Measurements from ENCODE around the gene PLXNA4.

The PLXNA4 gene

DNA sequence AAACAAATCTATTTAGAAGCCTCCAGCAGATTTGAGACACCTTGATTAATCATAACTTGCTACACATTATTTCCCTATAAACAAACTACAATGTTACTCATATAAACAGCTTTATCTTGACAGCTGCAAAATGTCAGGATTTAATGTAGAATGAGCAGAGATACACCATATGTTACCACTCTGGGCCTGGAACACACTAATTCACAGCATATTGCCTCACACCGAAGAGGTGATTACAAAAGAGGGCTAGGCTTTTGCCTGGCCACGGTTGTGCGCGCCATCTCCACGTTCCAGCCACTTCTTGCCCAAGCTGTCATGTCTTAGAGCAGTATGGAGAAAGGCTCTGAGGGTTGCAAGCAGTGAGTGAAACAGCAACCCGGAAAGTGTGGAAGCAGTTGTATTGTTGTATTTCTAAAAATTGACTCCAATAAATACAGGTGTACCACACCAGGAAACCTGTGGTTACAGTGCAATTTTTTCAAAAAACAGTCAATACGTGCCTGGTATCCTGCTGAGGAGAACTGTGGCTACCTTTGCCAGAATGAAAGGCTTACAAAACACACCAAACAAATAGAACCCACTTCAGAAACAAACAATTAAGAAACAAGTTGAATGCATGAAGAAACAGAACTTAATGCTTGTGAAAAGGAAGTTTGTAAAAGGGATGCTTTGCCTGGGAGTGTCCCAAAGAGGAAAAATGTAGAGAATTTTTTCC lies 498.1 kb downstream of the PLXNA4 start:
- Histone ChIP-seq H3K27me3 (ENCODE audit: control insufficient read depth, insufficient read depth, low read length) (no peaks in the 10 kb centered on the region), H3K36me3 (ENCODE audit: control insufficient read depth, insufficient read depth, low read length) (no peaks in the 10 kb centered on the region)

DNA sequence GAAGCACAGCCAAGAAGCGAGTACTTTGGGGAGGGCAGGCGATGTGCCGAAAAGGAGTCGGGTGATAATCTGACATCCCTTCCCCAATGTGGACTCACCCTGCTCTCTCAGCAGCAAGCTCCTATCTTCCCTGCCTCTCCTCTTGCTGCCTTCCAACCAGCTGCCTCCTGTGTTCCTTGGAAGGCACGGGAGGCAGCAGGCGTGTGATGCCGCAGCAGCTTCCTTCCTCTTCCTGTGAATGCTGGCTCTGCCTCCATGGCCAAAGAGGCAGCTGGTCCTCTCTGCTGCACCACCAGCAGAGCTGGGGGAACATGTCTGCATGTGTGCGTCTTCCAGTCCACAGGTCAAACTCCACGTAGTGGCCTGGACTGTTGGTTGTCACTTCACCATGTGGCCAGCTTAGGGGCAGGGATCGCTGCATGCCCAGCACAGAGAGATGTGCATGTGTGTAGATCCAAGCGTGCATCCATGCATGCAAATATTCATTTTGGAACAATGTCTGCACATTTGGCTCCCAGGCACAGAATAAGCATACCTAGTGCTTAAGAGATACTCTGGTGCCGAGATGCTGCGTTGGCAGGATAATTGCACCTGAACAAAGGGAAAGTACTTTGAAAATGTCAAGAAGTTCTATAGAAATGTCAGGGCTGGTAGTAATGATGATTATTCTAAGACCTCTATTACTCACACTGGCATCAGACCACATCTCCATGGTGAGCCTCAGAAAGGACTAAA lies 499.8 kb downstream of the PLXNA4 start:
- Histone ChIP-seq H3K4me3 (ENCODE audit: low read depth, low read length) (no peak overlapping the region), H3K36me3 (ENCODE audit: control insufficient read depth, insufficient read depth, low read length) (no peaks in the 10 kb centered on the region), H3K9ac (ENCODE audit: low read depth, low read length) (no peak overlapping the region), H3K4me1 (ENCODE audit: control insufficient read depth, insufficient read depth, low read length) (no peaks in the 10 kb centered on the region), H3K9me3 (ENCODE audit: control insufficient read depth, insufficient read depth, low read length) (no peaks in the 10 kb centered on the region), H3K27me3 (ENCODE audit: control insufficient read depth, insufficient read depth, low read length) (no peaks in the 10 kb centered on the region)

More for the DNA sequence above, 498.1 kb downstream of the PLXNA4 start:
- H3K9ac ChIP-seq (ENCODE audit: low read depth, low read length): no peak overlapping the region
- H3K4me1 ChIP-seq (ENCODE audit: control insufficient read depth, insufficient read depth, low read length): no peaks in the 10 kb centered on the region
- H3K9me3 ChIP-seq (ENCODE audit: control insufficient read depth, insufficient read depth, low read length): no peaks in the 10 kb centered on the region
- H3K4me3 ChIP-seq (ENCODE audit: low read depth, low read length): no peak overlapping the region

DNA sequence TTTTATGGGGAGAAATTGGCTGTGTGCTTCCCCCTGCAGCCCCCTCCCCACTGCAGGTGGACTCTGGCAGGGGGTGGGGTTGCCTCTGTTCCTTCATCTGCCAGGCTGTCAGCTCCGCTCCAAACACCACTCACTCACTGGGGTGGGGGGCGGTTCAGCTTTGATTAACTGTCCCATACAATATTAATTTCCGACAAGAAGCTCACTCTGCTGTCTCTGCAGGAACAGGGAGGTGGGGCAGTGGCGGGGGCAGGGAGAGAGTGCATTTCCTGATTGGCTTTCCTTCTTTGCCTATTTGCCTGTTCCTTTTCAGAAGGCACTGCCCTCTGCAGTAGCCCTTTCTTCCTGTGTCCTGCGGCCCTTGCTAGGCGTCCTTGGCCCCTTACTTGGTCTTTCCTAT lies 500.8 kb downstream of the PLXNA4 start:
- Histone ChIP-seq H3K9me3 (ENCODE audit: control insufficient read depth, insufficient read depth, low read length) (no peaks in the 10 kb centered on the region), H3K9ac (ENCODE audit: low read depth, low read length) (no peak overlapping the region), H3K36me3 (ENCODE audit: control insufficient read depth, insufficient read depth, low read length) (no peaks in the 10 kb centered on the region), H3K27me3 (ENCODE audit: control insufficient read depth, insufficient read depth, low read length) (no peaks in the 10 kb centered on the region), H3K4me3 (ENCODE audit: low read depth, low read length) (no peak overlapping the region), H3K4me1 (ENCODE audit: control insufficient read depth, insufficient read depth, low read length) (no peaks in the 10 kb centered on the region)

DNA sequence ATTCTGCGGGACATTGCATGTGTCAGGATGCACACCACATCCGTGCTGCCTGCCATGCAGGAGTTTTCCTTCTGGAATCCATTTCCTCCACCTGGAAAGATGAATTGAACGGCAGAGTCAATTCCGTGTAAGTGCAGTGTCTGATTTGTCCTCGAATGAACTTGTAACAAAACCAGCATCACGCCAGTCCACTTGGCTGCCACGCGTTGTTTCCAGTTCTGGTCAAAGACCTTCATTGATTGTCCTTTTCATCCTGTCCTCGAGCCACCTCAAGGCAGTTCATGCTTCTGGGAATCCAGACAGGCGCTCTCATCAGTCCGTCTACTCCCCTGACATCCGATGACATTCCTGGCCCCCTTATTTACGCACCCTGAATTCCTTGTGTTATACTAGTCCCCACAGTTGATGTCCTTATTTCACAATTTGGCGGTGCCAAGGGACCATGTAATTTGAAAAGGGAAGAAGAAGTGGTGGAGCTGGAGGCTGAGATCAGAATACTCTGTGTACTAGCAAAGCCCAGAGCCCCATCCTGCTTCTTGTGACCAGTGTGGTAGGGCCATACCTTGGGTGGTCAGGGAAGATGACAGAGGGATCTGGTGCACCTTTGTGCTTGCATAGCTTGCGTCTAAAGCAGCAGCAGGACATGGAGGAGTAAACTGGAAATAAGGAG lies 502.2 kb downstream of the PLXNA4 start:
- Histone ChIP-seq H3K4me1 (ENCODE audit: control insufficient read depth, insufficient read depth, low read length) (no peaks in the 10 kb centered on the region), H3K36me3 (ENCODE audit: control insufficient read depth, insufficient read depth, low read length) (no peaks in the 10 kb centered on the region), H3K9ac (ENCODE audit: low read depth, low read length) (no peak overlapping the region), H3K27me3 (ENCODE audit: control insufficient read depth, insufficient read depth, low read length) (no peaks in the 10 kb centered on the region), H3K9me3 (ENCODE audit: control insufficient read depth, insufficient read depth, low read length) (no peaks in the 10 kb centered on the region), H3K4me3 (ENCODE audit: low read depth, low read length) (no peak overlapping the region)
